SU-DHL-6 (cell line): ENCODE results near the gene ARHGAP6.
"Not testable (repeated sequence)": the region's sequence is repeated elsewhere in the genome, so short reads cannot be mapped to it uniquely, and the experiment has no call there.

ENCODE experiments used
- H2AFZ ChIP-seq: fragments of 200-600 bp; sonication (generic); 2 replicates; pipeline ENCODE4 v1.6.1; 2014; ENCODE audit warnings: low read depth, mild to moderate bottlenecking, moderate library complexity, mixed read lengths, antibody characterized with exemption, low read length; ENCODE audit not compliant: severe bottlenecking
- H3F3A ChIP-seq: fragments of 200-600 bp; shearing (Covaris generic); 2 replicates; pipeline ENCODE4 v1.6.0; 2016; ENCODE audit warnings: antibody characterized with exemption, mild to moderate bottlenecking; ENCODE audit not compliant: insufficient read depth
- H3K27ac ChIP-seq: fragments of 200-600 bp; sonication (generic); 2 replicates; pipeline ENCODE4 v1.5.1; 2016; ENCODE audit warnings: low read depth, mild to moderate bottlenecking, low read length, moderate library complexity, mixed read lengths
- H3K27me3 ChIP-seq: fragments of 200-600 bp; sonication (generic), shearing (Covaris generic); 2 replicates; pipeline ENCODE4 v1.6.0; 2014; ENCODE audit warnings: mild to moderate bottlenecking, low read length
- H3K36me3 ChIP-seq: fragments of 200-600 bp; sonication (generic); 2 replicates; pipeline ENCODE4 v1.6.1; 2014; ENCODE audit warnings: mild to moderate bottlenecking, low read length, mixed read lengths
- H3K4me2 ChIP-seq: fragments of 300-600, 200-600 bp; shearing (Covaris generic), sonication (generic); 2 replicates; pipeline ENCODE4 v1.6.0; 2014; ENCODE audit warnings: low read length, low read depth, mild to moderate bottlenecking; ENCODE audit not compliant: poor library complexity, severe bottlenecking
- H3K4me3 ChIP-seq: fragments of 200-600 bp; sonication (generic); 2 replicates; pipeline ENCODE4 v1.5.1; 2014; ENCODE audit warnings: antibody characterized with exemption, low read length, mild to moderate bottlenecking, mixed read lengths; ENCODE audit not compliant: insufficient read depth, poor library complexity, severe bottlenecking
- H3K79me2 ChIP-seq: fragments of 200-600 bp; sonication (generic); 2 replicates; pipeline ENCODE4 v1.6.1; 2014; ENCODE audit warnings: mild to moderate bottlenecking, low read length, moderate library complexity; ENCODE audit not compliant: insufficient read depth
- H3K9ac ChIP-seq: fragments of 200-600 bp; sonication (generic); 2 replicates; pipeline ENCODE4 v1.7.0; 2014; ENCODE audit warnings: mild to moderate bottlenecking, low read length
- H3K9me2 ChIP-seq: fragments of 200-600 bp; sonication (generic); replicated peaks from 2 replicates; pipeline ENCODE4 v1.6.1; 2014; ENCODE audit warnings: low read length; ENCODE audit not compliant: insufficient read depth
- H3K9me3 ChIP-seq: fragments of 200-600 bp; sonication (generic); 2 replicates; pipeline ENCODE4 v1.6.1; 2014; ENCODE audit warnings: low read length, mixed read lengths; ENCODE audit not compliant: insufficient read depth
- H4K20me1 ChIP-seq: fragments of 200-600 bp; sonication (generic); 2 replicates; pipeline ENCODE4 v1.6.1; 2014; ENCODE audit warnings: low read depth, mild to moderate bottlenecking, antibody characterized with exemption, low read length, moderate library complexity, mixed read lengths
- CTCF ChIP-seq: fragments of 200-600 bp; sonication (generic); IDR thresholded peaks from one replicate; pipeline ENCODE4 v1.5.1; 2017; ENCODE audit warnings: antibody characterized with exemption, mild to moderate bottlenecking, low read length, moderate library complexity; ENCODE audit not compliant: insufficient read depth, poor library complexity, severe bottlenecking
- EZH2phosphoT487 ChIP-seq: fragments of 200-600 bp; sonication (generic), shearing (Covaris generic); conservative IDR thresholded peaks from 2 replicates; pipeline ENCODE4 v1.6.1; 2018; ENCODE audit warnings: mild to moderate bottlenecking, antibody characterized with exemption, low read length, moderate library complexity, mixed read lengths

The ARHGAP6 gene

GRCh38 chrX:11364835-11365234 is 300.9 kb downstream of the ARHGAP6 start:
- H3K4me2 ChIP-seq: no peak overlapping the region
- no peaks in the 10 kb centered on the region for H3K9me3 ChIP-seq
- no peaks in the 10 kb centered on the region for H4K20me1 ChIP-seq
- no peak for TF ChIP-seq CTCF
- no peak for TF ChIP-seq EZH2phosphoT487
- H3F3A ChIP-seq: peaks cover 10% of the 10 kb centered on the region
- H3K27me3 ChIP-seq: no peaks in the 10 kb centered on the region
- H3K9ac ChIP-seq: no peak overlapping the region
- no peak overlapping the region for H2AFZ ChIP-seq
- H3K4me3 ChIP-seq: no peak overlapping the region
- no peak overlapping the region for H3K27ac ChIP-seq
- H3K36me3 ChIP-seq: no peaks in the 10 kb centered on the region
- no peaks in the 10 kb centered on the region for H3K79me2 ChIP-seq
- H3K9me2 ChIP-seq: no peaks in the 10 kb centered on the region

- H3K79me2 ChIP-seq, H2AFZ ChIP-seq, H4K20me1 ChIP-seq, H3K4me3 ChIP-seq, H3F3A ChIP-seq, H3K9ac ChIP-seq, H3K36me3 ChIP-seq, H3K27me3 ChIP-seq, H3K9me3 ChIP-seq, H3K9me2 ChIP-seq: not testable (repeated sequence)
- H3K4me2 ChIP-seq: peak overlapping the region; percentile 40
- H3K27ac ChIP-seq: peak overlapping the region; percentile 88
These were observed 301.9 kb downstream of the ARHGAP6 start for GRCh38 chrX:11363825-11364224.

- no peaks in the 10 kb centered on the region for H4K20me1 ChIP-seq
- H3K27me3 ChIP-seq: no peaks in the 10 kb centered on the region
- H3K4me2 ChIP-seq: peak overlapping the region; percentile 55
- no peaks in the 10 kb centered on the region for H3K79me2 ChIP-seq
- H3F3A ChIP-seq: peaks cover 10% of the 10 kb centered on the region
- no peaks in the 10 kb centered on the region for H3K36me3 ChIP-seq
- H3K9me2 ChIP-seq: no peaks in the 10 kb centered on the region
- H3K27ac ChIP-seq: peak overlapping the region; percentile 88
- H3K9ac ChIP-seq: no peak overlapping the region
- H3K9me3 ChIP-seq: no peaks in the 10 kb centered on the region
- TF ChIP-seq CTCF (no peak), EZH2phosphoT487 (no peak)
- no peak overlapping the region for H3K4me3 ChIP-seq
- no peak overlapping the region for H2AFZ ChIP-seq
These were observed 302.6 kb downstream of the ARHGAP6 start for GRCh38 chrX:11363069-11363594.

GRCh38 chrX:11361666-11362065 is 304.1 kb downstream of the ARHGAP6 start:
- H2AFZ ChIP-seq, H3K36me3 ChIP-seq, H3K9me2 ChIP-seq, H3K4me2 ChIP-seq, H3K27ac ChIP-seq, H3K27me3 ChIP-seq, H3K79me2 ChIP-seq, H3F3A ChIP-seq, H3K4me3 ChIP-seq, H3K9me3 ChIP-seq, H4K20me1 ChIP-seq, H3K9ac ChIP-seq: not testable (repeated sequence)

- H3K4me3 ChIP-seq, H3F3A ChIP-seq, H2AFZ ChIP-seq, H3K9ac ChIP-seq, H3K36me3 ChIP-seq, H3K27ac ChIP-seq, H4K20me1 ChIP-seq, H3K9me2 ChIP-seq, H3K9me3 ChIP-seq, H3K27me3 ChIP-seq, H3K79me2 ChIP-seq, H3K4me2 ChIP-seq: not testable (repeated sequence)
These were observed 309.8 kb downstream of the ARHGAP6 start for GRCh38 chrX:11355944-11356343.
